Stimulated activated CD8-positive, alpha-beta memory T cell treated with anti-CD3 and anti-CD28 coated beads, Interleukin-12 subunit alpha, Interleukin-12 subunit beta, amount 100 ng/mL, for 4 hours (primary cell): ENCODE results near the gene ALDH1L1.

Experiments
- DNase-seq: peaks from one replicate; pipeline ENCODE4 v3.0.0-alpha.2; 2020; ENCODE audit warnings: low read depth

The ALDH1L1 gene

DNA sequence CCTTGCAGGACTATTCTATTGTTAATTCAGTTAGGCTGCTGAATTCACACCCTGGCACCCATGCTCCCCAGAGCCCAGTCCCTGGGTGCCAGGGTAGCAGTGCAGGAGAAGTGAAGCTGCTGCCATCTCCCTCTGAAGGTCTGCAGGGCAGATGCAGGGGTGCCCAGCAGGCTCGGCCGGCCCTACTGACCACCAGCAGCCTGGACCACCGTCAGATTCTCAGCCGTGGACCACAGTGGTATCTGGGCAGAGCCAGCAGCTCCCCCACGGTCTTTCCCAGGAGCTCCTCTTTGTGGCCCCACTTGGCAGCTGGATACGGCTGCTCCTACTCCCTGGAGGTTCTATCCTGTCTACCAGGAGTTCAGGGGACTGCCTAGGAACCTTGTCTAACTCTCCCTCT lies 46.8 kb downstream of the ALDH1L1 start:
- no peak for DNase-seq

DNA sequence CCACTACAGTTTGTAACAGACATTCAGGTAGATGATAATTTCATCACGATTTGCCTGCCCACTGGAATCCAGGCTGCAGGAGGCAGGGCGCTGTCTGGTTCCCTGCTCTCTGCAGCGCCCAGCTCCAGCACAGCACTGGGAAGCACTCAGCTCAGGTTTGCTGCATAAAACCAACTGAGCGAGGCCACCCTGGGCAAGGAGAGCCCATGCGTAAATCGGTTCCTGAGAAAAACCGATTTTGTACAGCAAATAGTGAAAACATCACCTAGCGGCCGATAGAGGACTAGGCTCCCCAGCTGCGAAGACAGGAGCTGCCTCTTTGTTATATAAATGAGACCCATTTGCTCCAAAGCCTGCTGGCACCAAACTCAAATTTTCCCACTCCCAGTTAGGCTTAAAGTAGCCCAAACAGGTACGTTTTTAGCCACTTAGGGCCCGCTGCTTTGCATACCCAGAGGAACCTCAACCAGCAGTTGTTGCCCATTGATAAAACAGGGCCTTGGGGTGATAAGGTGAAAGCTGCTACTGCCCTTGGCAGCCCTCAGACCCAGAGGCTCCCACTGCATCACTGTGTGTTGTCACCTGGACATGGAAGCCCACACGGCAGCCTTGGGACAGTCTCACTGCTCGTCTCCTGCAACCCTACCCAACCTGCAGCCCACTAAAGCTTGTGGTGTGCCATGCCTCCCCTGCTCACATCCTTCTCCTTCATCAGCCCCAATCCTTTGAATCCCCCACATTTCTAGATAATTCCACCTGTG lies 47.5 kb downstream of the ALDH1L1 start:
- no peak for DNase-seq

DNA sequence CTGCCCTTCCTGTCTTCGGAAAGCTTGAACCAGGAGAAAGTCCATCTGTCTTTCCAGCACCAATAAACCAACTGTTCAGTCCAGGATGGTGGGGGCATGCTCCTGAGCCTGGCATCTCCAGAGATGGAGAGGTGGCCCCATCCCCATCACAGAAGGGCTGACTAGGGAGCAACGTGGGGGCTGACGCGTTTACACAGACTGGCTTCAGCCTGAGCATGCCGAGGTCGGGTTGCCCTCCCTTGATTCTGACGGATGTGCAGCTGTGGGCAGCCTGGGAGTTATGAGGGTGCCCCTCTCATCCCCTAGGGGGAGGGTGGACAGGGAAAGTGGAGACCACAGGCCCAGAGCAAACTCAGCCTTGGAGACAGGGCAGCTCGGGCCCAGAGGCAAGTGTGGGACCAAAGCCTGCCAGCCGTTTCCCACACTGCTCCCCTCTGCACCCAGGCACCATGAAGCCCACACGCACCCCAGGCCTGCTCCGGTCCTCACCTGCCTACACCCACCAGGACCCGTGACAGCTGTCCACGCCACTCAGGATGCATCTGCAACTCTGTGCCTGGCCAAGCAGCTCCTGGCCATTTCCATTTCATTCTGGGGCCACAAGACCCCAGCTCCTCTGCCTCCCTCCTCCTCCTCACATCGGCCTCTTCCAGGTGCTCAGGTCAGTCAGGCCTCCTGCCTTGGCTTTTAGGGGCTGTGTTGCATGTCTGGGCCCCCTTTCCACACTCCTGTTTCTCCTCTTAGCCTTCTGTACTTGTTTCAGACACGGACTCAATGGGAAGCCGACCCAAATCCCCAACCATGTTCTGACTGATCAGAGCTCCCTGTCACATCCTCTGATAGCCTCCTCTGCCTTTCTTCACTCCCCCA lies 48.3 kb downstream of the ALDH1L1 start:
- DNase-seq, result no peak

DNA sequence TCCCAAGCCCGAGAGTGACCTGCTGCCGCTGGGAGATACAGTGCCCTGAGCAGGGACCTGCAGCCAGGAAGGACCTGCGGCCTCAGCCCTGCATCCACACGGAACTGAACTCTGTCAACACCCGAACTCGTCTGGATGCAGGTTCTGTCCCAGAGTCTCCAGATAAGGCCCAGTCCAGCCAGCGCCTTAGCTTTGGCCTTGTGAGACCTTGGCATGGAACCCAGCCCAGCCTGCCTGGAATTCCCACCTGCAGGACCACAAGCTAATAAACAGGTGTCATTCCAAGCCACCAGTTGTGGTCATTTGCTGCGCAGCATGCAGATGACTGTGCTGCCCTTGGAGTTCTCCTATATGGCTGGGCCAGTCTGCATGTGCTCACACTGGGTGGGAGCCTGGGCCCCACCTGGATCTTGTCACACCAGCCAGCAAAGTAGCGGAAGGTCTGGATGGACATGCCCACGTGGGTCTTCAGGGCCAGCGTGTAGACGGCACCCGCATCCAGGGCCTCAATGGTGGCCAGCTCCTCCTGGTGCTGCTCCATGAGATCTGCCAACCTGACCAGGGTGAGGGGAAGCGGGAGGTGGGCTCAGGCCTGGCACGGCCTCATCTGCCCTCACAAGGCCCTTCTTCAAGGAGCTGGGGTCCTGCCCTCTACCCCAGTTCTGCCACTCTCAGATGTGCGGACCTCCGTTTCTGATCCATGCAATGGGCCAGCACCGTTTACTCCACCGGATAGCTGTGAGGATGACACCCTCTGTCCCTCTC lies 49.2 kb downstream of the ALDH1L1 start:
- no peak for DNase-seq

DNA sequence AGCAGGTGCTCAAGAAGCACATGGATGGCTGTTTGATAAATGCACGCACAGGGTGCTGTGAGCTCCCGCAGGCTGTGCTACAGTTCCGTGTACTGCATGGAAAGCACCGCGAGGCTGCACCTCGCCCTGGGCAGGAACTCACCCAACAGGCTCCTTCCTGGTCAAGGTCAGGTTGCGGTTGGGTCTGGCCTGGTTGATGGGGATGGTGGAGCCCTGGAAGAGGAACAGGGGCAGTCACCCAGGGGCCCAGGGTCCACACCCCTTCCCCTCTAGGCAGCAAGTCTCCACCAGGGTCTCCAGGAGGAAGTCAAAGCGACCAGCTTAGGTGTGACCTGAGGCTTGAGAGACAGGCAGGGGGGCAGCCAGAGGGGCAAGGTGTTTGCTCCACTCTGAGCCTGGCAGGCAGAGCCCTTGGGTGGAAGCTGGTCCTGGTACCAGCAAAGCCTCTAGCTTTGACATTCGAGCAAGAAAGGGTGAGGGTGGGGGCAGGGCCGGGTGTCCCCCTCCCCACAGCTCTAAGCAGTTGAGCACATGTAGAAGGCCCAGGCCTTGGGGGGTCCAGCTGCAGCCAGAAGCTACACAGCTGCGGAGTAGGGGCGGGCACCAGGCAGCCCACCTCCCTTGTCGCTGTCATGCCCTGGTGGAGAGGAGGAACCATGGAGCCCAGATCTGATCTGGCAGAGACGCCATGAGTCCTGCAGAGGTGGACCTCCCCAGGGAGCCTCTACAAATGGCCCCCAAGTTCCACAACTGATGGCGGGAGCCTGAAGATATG lies 50.1 kb downstream of the ALDH1L1 start:
- DNase-seq, result no peak

DNA sequence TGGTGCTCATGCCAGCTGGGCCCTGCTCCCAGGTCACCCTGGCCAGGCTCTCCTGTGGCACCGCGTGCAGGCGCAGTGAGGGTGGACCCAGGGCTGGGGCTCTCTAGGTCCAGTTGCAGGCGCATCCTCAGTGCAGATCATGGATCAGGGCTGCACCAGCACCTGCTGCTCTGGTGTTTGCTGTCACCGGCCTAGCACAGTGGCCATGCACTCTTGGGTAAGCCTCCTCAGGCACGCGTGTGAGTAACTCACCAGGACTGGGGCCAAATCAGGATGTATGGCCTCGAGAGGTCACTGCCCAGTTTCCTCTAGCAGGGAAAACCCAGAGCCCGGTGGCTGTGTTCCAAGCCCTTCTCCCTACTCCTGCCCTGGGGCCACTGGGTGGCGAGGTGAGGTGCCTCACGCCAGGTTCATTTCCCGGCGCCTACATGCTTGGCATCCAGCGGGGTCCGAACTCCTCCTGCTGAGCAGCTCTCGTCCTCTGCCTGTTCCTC lies 50.9 kb downstream of the ALDH1L1 start:
- DNase-seq, result no peak

DNA sequence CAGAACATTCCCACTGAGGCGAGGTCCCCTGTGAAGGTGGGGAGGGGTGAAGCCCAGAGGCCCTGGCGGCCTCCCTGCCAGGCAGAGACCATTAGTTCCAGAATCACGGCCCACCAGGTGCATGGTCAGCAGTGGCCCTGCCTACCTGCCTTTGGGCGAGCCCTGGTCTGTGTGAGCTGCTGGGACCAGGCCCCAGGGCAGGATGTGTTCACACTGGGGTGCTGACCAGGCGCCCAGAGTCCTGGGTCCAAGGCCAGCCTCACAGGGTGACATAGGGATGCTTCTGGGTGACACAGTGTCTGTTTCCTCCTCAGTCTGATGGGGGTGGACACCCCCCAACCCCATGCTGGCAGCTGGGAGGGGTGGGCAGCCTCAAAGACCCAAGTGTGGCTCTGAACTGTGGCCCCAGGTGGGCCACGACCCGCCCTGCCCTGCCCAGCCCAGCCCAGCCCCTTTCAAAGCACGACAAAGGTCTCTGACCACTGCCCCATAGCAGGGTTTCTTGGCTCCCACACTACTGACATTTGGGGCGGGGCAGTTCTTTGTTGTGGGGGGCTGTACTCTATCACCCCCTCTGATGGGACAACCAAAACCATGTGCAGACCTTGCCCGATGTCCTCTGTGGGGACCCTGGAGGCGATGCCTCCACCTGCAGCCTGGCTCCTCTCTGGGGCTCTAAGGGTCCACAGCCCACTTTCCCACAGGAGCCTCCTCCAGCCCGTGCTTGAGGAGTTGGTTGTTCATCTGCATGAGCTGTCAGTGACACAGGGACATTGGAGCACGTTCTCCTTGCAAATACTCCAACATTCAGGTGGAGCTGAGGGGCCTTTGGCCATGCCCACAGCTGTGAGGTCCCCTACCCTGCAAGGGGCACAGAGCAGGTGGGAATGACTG lies 51.6 kb downstream of the ALDH1L1 start:
- no peak for DNase-seq

DNA sequence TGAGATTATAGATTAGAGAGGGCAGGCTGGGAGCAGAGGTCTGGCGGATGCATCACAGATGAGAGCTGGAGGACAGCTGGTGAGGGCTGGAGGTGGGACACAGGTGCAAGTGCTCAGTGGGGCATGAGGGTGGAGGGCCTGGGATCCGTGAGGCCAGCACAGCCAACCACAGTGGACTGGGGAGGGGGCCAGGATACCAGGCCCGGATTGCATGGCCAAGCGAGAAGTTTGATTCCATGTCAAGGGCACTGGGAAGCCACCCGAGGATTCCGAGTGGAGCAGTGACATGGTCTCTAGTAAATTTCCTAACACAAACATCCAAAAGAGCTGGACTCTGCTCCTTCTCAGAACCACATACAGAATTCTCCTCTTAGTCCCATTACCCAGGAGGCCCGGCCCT lies 52.5 kb downstream of the ALDH1L1 start:
- no peak for DNase-seq

DNA sequence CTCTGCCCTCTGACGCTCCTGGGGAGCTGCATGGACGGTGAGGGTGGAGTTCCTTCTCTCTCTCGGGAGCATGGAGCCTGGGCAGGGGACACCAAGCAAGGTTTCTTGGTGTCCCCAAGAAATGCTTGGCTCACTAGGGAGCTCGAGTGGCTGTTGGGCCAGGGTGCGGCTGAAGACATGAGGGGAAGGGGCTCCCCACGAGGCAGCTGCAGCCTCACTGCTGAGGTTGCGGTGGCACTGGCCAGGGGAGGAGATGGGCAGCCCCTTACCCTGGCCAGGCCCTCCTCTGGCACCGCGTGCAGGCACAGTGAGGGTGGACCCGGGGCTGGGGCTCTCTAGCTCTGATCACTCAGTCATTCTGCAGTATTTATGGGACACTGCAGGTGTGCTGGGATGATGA lies 52.9 kb downstream of the ALDH1L1 start:
- DNase-seq, result no peak

DNA sequence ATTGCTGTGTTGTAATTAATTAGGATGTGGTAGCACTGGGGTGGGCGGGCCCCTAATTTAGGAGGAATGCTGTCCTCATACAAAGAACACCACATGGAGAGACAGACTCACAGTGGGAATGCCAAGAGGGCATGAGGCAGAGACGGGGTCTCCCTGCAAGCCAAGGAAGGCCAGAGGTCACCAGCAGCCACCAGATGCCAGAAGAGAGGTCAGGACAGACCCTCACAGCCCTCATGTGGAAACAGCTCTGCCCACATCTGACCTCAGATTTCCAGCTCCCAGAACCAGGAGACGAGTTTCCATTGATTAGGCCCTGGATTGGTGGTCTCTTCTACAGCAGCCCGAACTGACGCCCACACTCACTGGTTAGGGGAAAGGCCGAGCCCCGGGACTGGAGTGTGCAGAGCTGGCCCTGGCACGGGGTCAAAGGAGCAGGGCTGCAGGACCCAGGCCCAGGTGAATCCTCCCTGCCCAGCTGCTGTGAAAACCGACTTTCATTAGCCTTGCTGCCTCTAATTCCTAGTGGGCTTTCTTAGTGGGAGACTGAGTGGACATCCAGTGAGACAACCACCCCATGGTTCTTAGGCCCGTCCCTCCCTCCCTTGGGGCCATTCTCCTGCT lies 53.5 kb downstream of the ALDH1L1 start:
- no peak for DNase-seq

DNA sequence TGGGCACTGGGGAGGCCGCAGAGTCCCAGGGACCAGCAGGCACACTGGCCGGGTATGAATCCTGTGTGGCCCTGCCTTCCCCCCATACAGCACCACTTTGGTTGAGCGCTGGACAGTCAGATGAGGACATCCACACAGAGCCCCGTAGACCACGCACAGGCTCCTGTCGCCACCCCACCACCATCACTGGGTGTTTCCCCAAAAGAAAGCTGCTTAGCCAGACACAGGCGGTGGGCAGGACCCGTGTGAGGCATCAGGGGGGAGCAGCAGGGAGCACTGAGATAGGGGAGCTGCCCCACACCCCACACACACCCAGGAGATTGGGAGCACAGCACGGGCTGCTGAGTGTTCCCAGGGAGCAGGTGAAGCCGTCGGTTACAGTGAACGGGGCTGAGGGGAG lies 54.1 kb downstream of the ALDH1L1 start:
- DNase-seq, result no peak

DNA sequence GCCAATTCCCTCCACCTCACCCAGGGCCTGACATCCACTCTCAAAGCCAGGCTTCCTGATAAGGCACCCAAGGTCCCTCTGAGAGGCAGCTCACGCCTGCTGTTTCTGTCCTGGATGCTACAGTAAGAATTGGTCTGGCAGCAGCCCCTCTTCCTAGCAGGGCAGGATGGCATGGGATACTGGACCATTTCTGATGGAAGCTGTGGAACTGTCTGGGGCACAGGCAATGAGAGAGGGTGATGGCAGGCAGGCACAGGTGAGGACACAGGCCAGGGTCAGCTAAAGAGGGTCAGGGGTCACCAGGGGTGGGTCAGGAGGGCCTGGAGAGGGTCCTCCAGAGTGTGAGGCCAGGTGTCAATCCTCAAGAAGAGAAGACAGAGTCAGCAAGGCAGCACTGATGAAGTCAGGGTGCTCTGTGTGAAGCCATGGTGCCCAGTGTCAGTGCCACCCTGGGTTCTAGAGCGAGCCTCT lies 54.6 kb downstream of the ALDH1L1 start:
- no peak for DNase-seq

DNA sequence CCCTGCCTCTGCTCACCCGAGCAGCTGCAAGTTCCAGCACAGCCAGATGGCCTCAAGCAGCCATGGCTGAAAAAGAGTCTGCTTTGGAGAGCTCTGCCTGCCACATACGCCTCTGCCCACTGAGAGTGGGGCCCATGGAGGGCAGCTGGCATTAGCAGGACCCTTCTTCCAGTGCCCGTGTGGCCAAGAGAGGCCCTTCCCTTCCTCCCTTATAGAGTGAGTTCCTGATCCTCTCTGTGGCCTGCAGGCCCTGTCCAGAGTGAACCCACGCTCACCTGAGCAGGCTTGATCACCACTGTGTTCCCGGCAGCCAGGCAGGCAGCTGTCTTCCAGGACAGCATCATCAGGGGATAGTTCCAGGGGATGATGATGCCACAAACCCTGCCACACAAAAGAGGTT lies 55.0 kb downstream of the ALDH1L1 start:
- no peak for DNase-seq

DNA sequence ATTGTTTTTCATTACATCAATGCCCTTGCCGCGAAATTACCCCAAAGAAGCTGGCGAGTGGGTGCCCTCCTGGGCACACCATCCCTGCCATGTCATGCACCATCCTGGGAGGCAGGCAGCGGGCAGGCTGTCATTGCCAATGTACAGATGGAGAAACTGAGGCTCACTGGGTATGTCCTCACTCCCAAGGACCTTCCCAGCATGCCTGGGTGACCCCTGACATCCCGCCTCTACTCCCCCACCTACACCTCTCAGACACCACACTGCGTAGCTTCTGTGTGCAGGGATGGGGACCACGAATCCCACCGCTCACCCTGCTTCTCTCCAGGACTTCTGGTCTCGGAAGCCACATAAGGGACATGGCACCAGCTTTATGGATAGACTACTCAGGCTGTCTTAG lies 55.5 kb downstream of the ALDH1L1 start:
- no peak for DNase-seq

DNA sequence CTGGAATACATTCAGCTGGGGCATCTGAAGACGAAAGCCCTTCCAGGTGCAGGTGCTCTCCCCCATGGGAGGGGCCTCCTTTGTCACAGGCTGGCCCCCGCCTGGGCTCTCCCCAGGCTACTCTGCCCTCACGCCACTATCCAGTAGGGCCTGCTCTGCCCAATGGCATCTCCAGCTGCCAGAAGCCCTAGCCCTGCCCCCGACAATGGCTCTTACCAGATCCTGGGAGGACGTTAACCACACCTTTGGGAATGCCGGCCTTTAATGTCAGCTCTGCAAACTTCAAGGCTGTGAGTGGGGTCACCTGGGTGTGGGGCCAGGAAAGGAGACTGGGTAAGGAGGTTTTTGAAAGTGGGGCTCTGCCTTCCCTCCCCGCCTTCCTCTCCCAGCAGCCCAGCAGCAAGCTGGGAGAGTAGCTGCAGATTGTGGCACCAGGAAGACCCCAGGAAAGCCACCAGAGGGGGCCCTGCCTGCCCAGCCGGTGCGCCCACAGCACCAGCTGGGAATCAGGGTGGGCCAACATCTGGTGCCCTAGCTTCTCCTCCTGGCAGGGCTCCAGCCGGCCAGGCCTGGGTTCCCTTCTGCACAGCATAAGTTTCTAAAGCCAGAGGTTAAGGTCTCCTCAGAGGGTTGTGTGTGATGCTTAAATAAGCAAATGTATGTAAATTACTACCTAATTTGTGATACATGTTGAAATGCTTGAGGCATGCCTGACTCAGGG lies 56.1 kb downstream of the ALDH1L1 start:
- no peak for DNase-seq

DNA sequence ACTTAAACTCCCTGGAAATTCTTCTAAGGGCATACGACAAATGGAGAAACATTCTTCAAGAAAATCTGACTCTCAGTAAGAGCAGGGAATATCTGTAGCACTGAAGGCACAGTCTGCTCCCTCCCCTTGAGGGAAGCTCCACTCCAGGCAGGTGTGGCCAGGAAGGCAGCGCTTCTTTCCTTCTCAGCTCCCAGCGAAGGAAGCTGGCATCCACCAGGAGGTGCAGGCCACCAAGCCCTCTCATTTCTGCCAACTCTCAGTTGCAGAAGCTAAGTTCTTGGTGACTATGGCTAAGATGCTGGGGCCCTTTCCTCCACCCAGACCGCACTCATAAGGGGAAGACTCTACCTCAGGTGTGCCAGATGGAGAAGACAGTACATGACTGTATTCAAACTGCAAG lies 58.8 kb downstream of the ALDH1L1 start:
- no peak for DNase-seq

DNA sequence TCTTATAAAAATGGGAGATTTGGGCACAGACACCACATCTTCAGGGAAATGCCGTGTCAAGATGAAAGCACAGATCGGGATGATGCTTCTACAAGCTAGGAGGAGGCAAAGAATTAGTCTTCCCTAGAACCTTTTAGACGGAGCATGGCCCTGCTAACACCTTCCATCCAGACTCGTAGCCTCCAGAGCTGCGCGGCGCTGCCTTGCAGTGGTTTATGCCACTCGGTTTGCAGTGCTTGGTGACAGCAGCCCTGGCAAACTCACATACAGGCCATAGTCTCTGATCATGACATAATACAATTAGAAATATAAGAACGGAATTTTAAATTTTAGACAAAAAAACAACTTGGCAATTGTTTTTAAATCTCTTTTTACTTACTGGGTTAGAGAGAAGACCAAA lies 59.3 kb downstream of the ALDH1L1 start:
- no peak for DNase-seq

DNA sequence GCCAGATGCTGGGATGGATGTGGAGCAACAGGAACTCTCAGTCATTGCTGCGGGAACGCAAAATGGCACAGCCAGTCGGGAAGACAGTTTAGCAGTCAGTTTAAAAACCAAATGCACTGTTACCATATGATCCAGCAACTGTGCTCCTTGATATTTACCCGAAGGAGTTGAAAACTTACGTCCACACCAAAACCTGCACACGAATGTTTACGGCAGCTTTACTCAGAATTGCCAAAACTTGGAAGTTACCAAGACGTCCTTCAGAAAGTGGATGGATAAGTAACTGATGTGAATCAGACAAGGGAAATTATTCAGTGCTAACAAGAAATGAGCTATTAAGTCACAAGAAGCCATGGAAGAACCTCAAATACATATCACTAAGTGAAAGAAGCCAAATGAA lies 60.4 kb downstream of the ALDH1L1 start:
- no peak for DNase-seq

DNA sequence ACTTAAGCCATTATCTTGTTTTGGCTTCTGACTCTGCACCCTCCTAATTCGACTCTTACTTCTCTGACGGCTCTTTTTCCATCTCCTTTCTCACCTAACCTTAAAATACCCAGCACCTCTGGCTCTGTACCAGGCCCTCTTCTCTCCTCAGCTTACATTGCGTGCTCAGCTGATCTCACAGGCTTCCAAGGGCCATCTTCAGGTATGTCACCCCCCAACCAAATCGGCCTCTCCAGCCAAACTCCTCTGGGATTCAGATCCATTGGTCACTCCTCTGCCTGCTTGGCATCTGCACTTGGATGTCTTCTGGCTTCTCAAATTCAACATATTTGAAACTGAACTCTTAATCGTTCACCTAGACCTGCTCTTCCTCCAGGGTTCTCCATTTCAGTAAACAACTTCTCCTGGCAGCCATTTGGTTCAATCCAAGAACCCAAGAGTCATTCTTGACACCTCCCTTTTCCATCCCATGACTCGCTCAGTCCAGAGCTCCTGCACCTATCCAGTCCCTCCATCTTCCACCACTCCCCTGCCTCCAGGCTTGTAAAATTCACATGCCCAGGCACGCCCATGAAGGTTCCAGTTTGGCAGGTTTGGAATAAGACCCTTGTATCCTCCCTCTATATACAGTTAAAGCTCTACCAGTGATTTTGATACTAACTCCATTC lies 61.2 kb downstream of the ALDH1L1 start:
- DNase-seq, result no peak
